CD14-positive monocyte (primary cell): ENCODE measurements around the gene ABTB2. TPM values are rescaled to one million over a fixed set of nuclear protein-coding genes. Genes with fewer than 3 reads are reported as not detected.

ENCODE experiments used
- DNase-seq, 3 donors: peaks; one replicate each; pipeline ENCODE4 v3.0.0-alpha.2; 2011 to 2022
- H2AFZ ChIP-seq: 2 replicates; pipeline ENCODE4 v1.6.0; 2012; ENCODE audit warnings: mild to moderate bottlenecking, low read depth, low read length, inconsistent platforms; ENCODE audit not compliant: insufficient read depth, poor library complexity, severe bottlenecking
- H3K27ac ChIP-seq, 2 donors: 1 replicate in 1 of 2; 2 replicates in 1 of 2; pipeline ENCODE4 v1.5.1; 2012 to 2013; ENCODE audit warnings: low read length in 2 of 2, control low read depth in 1 of 2, inconsistent platforms in 1 of 2, low read depth in 1 of 2, mild to moderate bottlenecking in 1 of 2
- H3K27me3 ChIP-seq, 2 donors: one replicate each; pipeline versions ENCODE4 v1.6.0 to v1.6.1; 2011 to 2013; ENCODE audit warnings: low read length in 2 of 2; ENCODE audit not compliant: control insufficient read depth in 2 of 2, insufficient read depth in 2 of 2
- H3K36me3 ChIP-seq, 2 donors: replicated peaks in 1 of 2; 1 replicate in 1 of 2; 2 replicates in 1 of 2; pipeline versions ENCODE4 v1.5.1 to v1.6.1; 2012 to 2013; ENCODE audit warnings: low read length in 2 of 2, control low read depth in 1 of 2, inconsistent platforms in 1 of 2, mild to moderate bottlenecking in 1 of 2; ENCODE audit not compliant: insufficient read depth in 2 of 2, control insufficient read depth in 1 of 2
- H3K4me1 ChIP-seq, 2 donors: 1 replicate in 1 of 2; 2 replicates in 1 of 2; pipeline versions ENCODE4 v1.5.1 to v1.6.1; 2012 to 2013; ENCODE audit warnings: low read length in 2 of 2, control low read depth in 1 of 2, inconsistent platforms in 1 of 2, mild to moderate bottlenecking in 1 of 2, moderate library complexity in 1 of 2; ENCODE audit not compliant: insufficient read depth in 2 of 2, control insufficient read depth in 1 of 2
- H3K4me2 ChIP-seq: replicated peaks from 2 replicates; pipeline ENCODE3; 2012; ENCODE audit warnings: low read length, moderate library complexity, mild to moderate bottlenecking; ENCODE audit not compliant: poor library complexity, severe bottlenecking; ENCODE audit errors: extremely low read depth
- H3K4me3 ChIP-seq, 3 experiments: fragments of 200-600 bp in 1 of 3; sonication (generic) in 1 of 3; replicated peaks in 1 of 3; 1 replicate in 2 of 3; 2 replicates in 1 of 3; pipeline ENCODE4 v1.5.1; 2011 to 2013; ENCODE audit warnings: low read length in 3 of 3, mild to moderate bottlenecking in 3 of 3, control low read depth in 2 of 3, low read depth in 2 of 3, inconsistent platforms in 1 of 3, moderate library complexity in 1 of 3
- H3K79me2 ChIP-seq: 2 replicates; pipeline ENCODE4 v1.6.0; 2012; ENCODE audit warnings: mild to moderate bottlenecking, control low read depth, inconsistent platforms, low read length, moderate library complexity; ENCODE audit not compliant: insufficient read depth
- H3K9ac ChIP-seq: 2 replicates; pipeline ENCODE4 v1.6.0; 2017; ENCODE audit warnings: low read length, mild to moderate bottlenecking; ENCODE audit not compliant: insufficient read depth, poor library complexity, severe bottlenecking
- H3K9me3 ChIP-seq, 2 donors: replicated peaks in 1 of 2; 1 replicate in 1 of 2; 2 replicates in 1 of 2; pipeline versions ENCODE4 v1.5.1 to v1.6.1; 2012 to 2013; ENCODE audit warnings: low read length in 2 of 2, control low read depth in 1 of 2; ENCODE audit not compliant: control insufficient read depth in 1 of 2, insufficient read depth in 1 of 2
- H4K20me1 ChIP-seq: 2 replicates; pipeline ENCODE4 v1.6.0; 2012; ENCODE audit warnings: mild to moderate bottlenecking, low read length, control low read depth, moderate library complexity; ENCODE audit not compliant: insufficient read depth
- H3K27ac Mint-ChIP-seq, 7 donors: one replicate each; pipeline ENCODE4 v1.8.0; 2020; ENCODE audit warnings: mild to moderate bottlenecking in 7 of 7, mixed read lengths in 7 of 7, moderate library complexity in 6 of 7, inconsistent platforms in 2 of 7
- H3K27me3 Mint-ChIP-seq, 3 donors: one replicate each; pipeline ENCODE4 v1.8.0; 2021 to 2022; ENCODE audit warnings: low read depth in 3 of 3, mild to moderate bottlenecking in 3 of 3, mixed read lengths in 3 of 3, moderate library complexity in 3 of 3, inconsistent platforms in 1 of 3
- H3K36me3 Mint-ChIP-seq, 2 donors: one replicate each; pipeline ENCODE4 v1.8.0; 2020; ENCODE audit warnings: mixed read lengths in 2 of 2, inconsistent platforms in 1 of 2, mild to moderate bottlenecking in 1 of 2
- H3K4me1 Mint-ChIP-seq: one replicate; pipeline ENCODE4 v1.8.0; 2020; ENCODE audit warnings: mild to moderate bottlenecking, mixed read lengths
- H3K4me3 Mint-ChIP-seq, 2 donors: one replicate each; pipeline ENCODE4 v1.8.0; 2020; ENCODE audit warnings: mild to moderate bottlenecking in 2 of 2, mixed read lengths in 2 of 2, moderate library complexity in 1 of 2
- H3K9me3 Mint-ChIP-seq, 7 donors: one replicate each; pipeline ENCODE4 v1.8.0; 2020 to 2022; ENCODE audit warnings: mixed read lengths in 7 of 7, mild to moderate bottlenecking in 6 of 7, moderate library complexity in 6 of 7, inconsistent platforms in 2 of 7
- CTCF ChIP-seq: fragments of 200-600 bp; IDR thresholded peaks from one replicate; pipeline ENCODE4 v1.8.0; 2022; ENCODE audit warnings: antibody characterized with exemption, mild to moderate bottlenecking
- WGBS: methylation state at CpG from one replicate; pipeline ENCODE4 v1.1.5; 2013; ENCODE audit warnings: missing lambda C conversion rate; ENCODE audit not compliant: insufficient coverage; 5-methylcytosine and 5-hydroxymethylcytosine counted together
- intact Hi-C, 2 donors: fragments of 100-400 bp; cut with micrococcal nuclease; formaldehyde crosslinking; loops; one replicate each; pipeline versions ENCODE4 v1.15.0 to v1.15.1; 2023
- polyA plus RNA-seq, 3 donors: library from polyadenylated mRNA; depleted of rRNA in 1 of 3; unstranded in 2 of 3; stranded (reverse) in 1 of 3; fragments of 300-500 nt in 2 of 3; fragments of >200 nt in 1 of 3; fragmentation: Illumina TruSeq in 2 of 3; gene quantifications; 1 replicate in 2 of 3; 2 replicates in 1 of 3; pipeline ENCODE4 v1.2.3, GENCODE V29; 2012 to 2021

ABTB2 gene
- polyA plus RNA-seq, 3 donors = 0.25 to 1.7 (median 0.26) TPM

GRCh38 chr11:34223907-34224306 is 133.9 kb downstream of the ABTB2 start:
- Histone ChIP-seq H3K9ac (no peak overlapping the region), H3K4me1 (peaks cover 5 to 7% of the 10 kb centered on the region in 2 donors), H3K4me3 (no peak overlapping the region), H3K4me2 (no peak overlapping the region), H3K79me2 (no peaks in the 10 kb centered on the region), H3K9me3 (no peaks in the 10 kb centered on the region), H3K27ac (no peak overlapping the region), H3K36me3 (no peaks in the 10 kb centered on the region), H2AFZ (no peak overlapping the region), H4K20me1 (no peaks in the 10 kb centered on the region), H3K27me3 (no peaks in the 10 kb centered on the region)
- H3K36me3 Mint-ChIP-seq = no peaks in the 10 kb centered on the region
- TF ChIP-seq CTCF = no peak
- no peaks in the 10 kb centered on the region for H3K9me3 Mint-ChIP-seq
- peaks cover 6% of the 10 kb centered on the region for H3K4me1 Mint-ChIP-seq
- intact Hi-C loops = no loop called here
- no peak overlapping the region for H3K4me3 Mint-ChIP-seq
- H3K27ac Mint-ChIP-seq = peak overlapping the region in 1 of 7 donors; percentile 30
- WGBS = 100% methylated on average over 1 of the region's 2 CpGs
- no peaks in the 10 kb centered on the region for H3K27me3 Mint-ChIP-seq
- DNase-seq = no peak

- Histone ChIP-seq H3K4me3 (no peak overlapping the region), H3K27me3 (no peaks in the 10 kb centered on the region), H2AFZ (no peak overlapping the region), H3K27ac (no peak overlapping the region), H3K4me2 (no peak overlapping the region), H3K79me2 (no peaks in the 10 kb centered on the region), H3K36me3 (no peaks in the 10 kb centered on the region), H4K20me1 (no peaks in the 10 kb centered on the region), H3K9ac (no peak overlapping the region), H3K9me3 (no peaks in the 10 kb centered on the region), H3K4me1 (peaks cover 5 to 7% of the 10 kb centered on the region in 2 donors)
- no peaks in the 10 kb centered on the region for H3K36me3 Mint-ChIP-seq
- intact Hi-C loops = no loop called here
- no peaks in the 10 kb centered on the region for H3K27me3 Mint-ChIP-seq
- no peaks in the 10 kb centered on the region for H3K9me3 Mint-ChIP-seq
- no peak overlapping the region for H3K27ac Mint-ChIP-seq
- WGBS = 81% methylated on average over 14 of the region's 17 CpGs
- no peak for TF ChIP-seq CTCF
- DNase-seq = no peak
- peaks cover 6% of the 10 kb centered on the region for H3K4me1 Mint-ChIP-seq
- H3K4me3 Mint-ChIP-seq = no peak overlapping the region
These were observed 134.6 kb downstream of the ABTB2 start for GRCh38 chr11:34223021-34223813.
